ENCODE data around the gene SLC16A9. TPM values are rescaled to one million over a fixed set of nuclear protein-coding genes. Genes with fewer than 3 reads are reported as not detected.

The SLC16A9 gene
- total and polyA plus RNA-seq, 2 donors (not counting 3 experiments of a cell fraction or from before 2014, with no cell fraction given), result 0.35 TPM; not detected in 1

DNA sequence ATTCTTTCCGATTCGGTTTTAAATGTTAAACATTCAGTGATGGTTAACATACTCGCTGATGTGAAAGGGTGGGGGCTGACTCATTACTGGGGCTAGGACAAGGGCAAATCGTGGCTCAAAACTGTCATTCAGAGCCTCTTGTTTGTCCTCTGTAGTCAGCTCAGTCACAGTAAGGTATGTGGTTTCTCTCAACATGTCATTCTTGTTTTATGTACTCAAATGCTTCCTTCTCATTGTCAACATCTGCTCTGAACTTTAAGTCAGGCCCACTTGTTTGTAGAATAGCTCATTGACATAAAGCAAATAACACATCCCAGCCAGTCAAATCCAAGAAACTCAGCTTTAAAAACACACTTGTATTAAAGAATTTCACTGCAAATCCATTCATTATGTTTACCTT lies 7.3 kb downstream of the SLC16A9 start:
- dilution Hi-C loops (cut with MboI; ENCODE audit: extremely low pct_ligation_motif_present, low sequenced_read_pairs), result no loop called here
- DNase-seq (ENCODE audit: low read depth, low spot score) (no peak), FAIRE-seq (no peak)
- Histone ChIP-seq H3K4me1 (ENCODE audit: control insufficient read depth, extremely low read depth, insufficient read depth, low read length) (no peaks in the 10 kb centered on the region), H3K79me2 (ENCODE audit: control insufficient read depth, insufficient read depth, low read length) (no peaks in the 10 kb centered on the region), H3K9ac (replicated peaks; ENCODE audit: extremely low read depth, insufficient read depth, low read length) (no peak overlapping the region), H3K36me3 (ENCODE audit: control insufficient read depth in 2 of 2, extremely low read depth in 1 of 2, insufficient read depth in 2 of 2, low read length in 2 of 2) (no peaks in the 10 kb centered on the region), H3K9me1 (replicated peaks; ENCODE audit: control insufficient read depth, extremely low read depth, insufficient read depth, low read length) (no peaks in the 10 kb centered on the region), H2AFZ (ENCODE audit: low read depth, low read length) (no peak overlapping the region), H4K20me1 (replicated peaks; ENCODE audit: control insufficient read depth, extremely low read depth, insufficient read depth, low read length) (no peaks in the 10 kb centered on the region), H3K27me3 (ENCODE audit: control insufficient read depth in 2 of 2, insufficient read depth in 2 of 2, low read length in 2 of 2) (no peaks in the 10 kb centered on the region), H3K27ac (ENCODE audit: insufficient read depth, low read depth, low read length) (no peak overlapping the region), H3K9me3 (replicated peaks; ENCODE audit: control insufficient read depth, insufficient read depth, low read length) (no peaks in the 10 kb centered on the region), H3K4me3 (replicated peaks in 1 of 3; ENCODE audit: insufficient read depth in 1 of 3, low read depth in 1 of 3, low read length in 3 of 3) (no peak overlapping the region), H3K4me2 (ENCODE audit: insufficient read depth, low read length) (no peak overlapping the region)
- ChIA-PET POLR2A (no interaction called here), CTCF (no interaction called here)
- no TSS peak for BruUV-seq (replicated peaks)
- intact Hi-C loops (cut with micrococcal nuclease), result no loop called here
- TF ChIP-seq POLR2AphosphoS5 (IDR thresholded peaks at IDR 0.05; ENCODE audit: insufficient read depth, low read depth, low read length), result no peak
- no peak for TF ChIP-seq POLR2A (IDR thresholded peaks at IDR 0.05; ENCODE audit: low read depth, low read length)
- TF ChIP-seq EZH2 (IDR thresholded peaks at IDR 0.05; ENCODE audit: borderline replicate concordance, low read depth, low read length, severe bottlenecking), result no peak
- no peak for TF ChIP-seq JUN (IDR thresholded peaks at IDR 0.05; ENCODE audit: borderline replicate concordance, insufficient read depth, insufficient read length, low read depth)
- no peak for TF ChIP-seq MYC (IDR thresholded peaks at IDR 0.05; ENCODE audit: low read depth, low read length)
- TF ChIP-seq, protein P1, sequence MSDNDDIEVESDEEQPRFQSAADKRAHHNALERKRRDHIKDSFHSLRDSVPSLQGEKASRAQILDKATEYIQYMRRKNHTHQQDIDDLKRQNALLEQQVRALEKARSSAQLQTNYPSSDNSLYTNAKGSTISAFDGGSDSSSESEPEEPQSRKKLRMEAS (IDR thresholded peaks at IDR 0.05; ENCODE audit: insufficient read depth, insufficient read length), result no peak

DNA sequence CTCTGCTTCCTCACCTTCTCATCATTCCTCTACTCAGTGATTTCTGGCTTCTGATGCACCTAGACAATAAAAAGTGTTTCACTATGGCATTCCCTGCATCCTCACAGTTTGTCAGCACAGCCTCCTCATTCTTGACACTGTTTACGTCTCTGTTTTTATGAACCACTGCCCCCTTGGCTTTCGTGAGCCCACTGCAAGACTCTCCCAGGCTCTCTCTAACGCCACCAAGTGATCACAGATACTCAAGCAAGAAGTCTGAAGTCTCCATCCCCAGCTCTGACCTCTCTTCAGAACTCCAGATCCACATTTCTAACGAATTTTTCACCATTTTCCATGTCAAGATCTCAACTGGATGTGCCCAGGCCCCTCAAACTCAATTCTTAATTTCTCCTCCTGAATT lies 8.9 kb downstream of the SLC16A9 start:
- Histone ChIP-seq H3K79me2 (ENCODE audit: control insufficient read depth, insufficient read depth, low read length) (no peaks in the 10 kb centered on the region), H3K4me1 (ENCODE audit: control insufficient read depth, extremely low read depth, insufficient read depth, low read length) (no peaks in the 10 kb centered on the region), H2AFZ (ENCODE audit: low read depth, low read length) (no peak overlapping the region), H3K9me3 (replicated peaks; ENCODE audit: control insufficient read depth, insufficient read depth, low read length) (no peaks in the 10 kb centered on the region), H3K9me1 (replicated peaks; ENCODE audit: control insufficient read depth, extremely low read depth, insufficient read depth, low read length) (no peaks in the 10 kb centered on the region), H3K36me3 (ENCODE audit: control insufficient read depth in 2 of 2, extremely low read depth in 1 of 2, insufficient read depth in 2 of 2, low read length in 2 of 2) (no peaks in the 10 kb centered on the region), H3K27ac (ENCODE audit: insufficient read depth, low read depth, low read length) (no peak overlapping the region), H3K4me3 (replicated peaks in 1 of 3; ENCODE audit: insufficient read depth in 1 of 3, low read depth in 1 of 3, low read length in 3 of 3) (no peak overlapping the region), H4K20me1 (replicated peaks; ENCODE audit: control insufficient read depth, extremely low read depth, insufficient read depth, low read length) (no peaks in the 10 kb centered on the region), H3K4me2 (ENCODE audit: insufficient read depth, low read length) (no peak overlapping the region), H3K9ac (replicated peaks; ENCODE audit: extremely low read depth, insufficient read depth, low read length) (no peak overlapping the region), H3K27me3 (ENCODE audit: control insufficient read depth in 2 of 2, insufficient read depth in 2 of 2, low read length in 2 of 2) (no peaks in the 10 kb centered on the region)
- BruUV-seq (replicated peaks), result no TSS peak
- DNase-seq (ENCODE audit: low read depth, low spot score), result no peak
- intact Hi-C loops (cut with micrococcal nuclease), result no loop called here
- no peak for TF ChIP-seq FOS (IDR thresholded peaks at IDR 0.05; ENCODE audit: borderline replicate concordance, insufficient read depth, low read length)
- TF ChIP-seq GATA2 (IDR thresholded peaks at IDR 0.05; ENCODE audit: insufficient read depth, insufficient read length, low read depth, low read length), result no peak
- no peak for TF ChIP-seq MYC (IDR thresholded peaks at IDR 0.05; ENCODE audit: low read depth, low read length)
- no peak for TF ChIP-seq POLR2A (IDR thresholded peaks at IDR 0.05; ENCODE audit: low read depth, low read length)
- TF ChIP-seq EZH2 (IDR thresholded peaks at IDR 0.05; ENCODE audit: borderline replicate concordance, low read depth, low read length, severe bottlenecking), result no peak
- TF ChIP-seq, protein P2, sequence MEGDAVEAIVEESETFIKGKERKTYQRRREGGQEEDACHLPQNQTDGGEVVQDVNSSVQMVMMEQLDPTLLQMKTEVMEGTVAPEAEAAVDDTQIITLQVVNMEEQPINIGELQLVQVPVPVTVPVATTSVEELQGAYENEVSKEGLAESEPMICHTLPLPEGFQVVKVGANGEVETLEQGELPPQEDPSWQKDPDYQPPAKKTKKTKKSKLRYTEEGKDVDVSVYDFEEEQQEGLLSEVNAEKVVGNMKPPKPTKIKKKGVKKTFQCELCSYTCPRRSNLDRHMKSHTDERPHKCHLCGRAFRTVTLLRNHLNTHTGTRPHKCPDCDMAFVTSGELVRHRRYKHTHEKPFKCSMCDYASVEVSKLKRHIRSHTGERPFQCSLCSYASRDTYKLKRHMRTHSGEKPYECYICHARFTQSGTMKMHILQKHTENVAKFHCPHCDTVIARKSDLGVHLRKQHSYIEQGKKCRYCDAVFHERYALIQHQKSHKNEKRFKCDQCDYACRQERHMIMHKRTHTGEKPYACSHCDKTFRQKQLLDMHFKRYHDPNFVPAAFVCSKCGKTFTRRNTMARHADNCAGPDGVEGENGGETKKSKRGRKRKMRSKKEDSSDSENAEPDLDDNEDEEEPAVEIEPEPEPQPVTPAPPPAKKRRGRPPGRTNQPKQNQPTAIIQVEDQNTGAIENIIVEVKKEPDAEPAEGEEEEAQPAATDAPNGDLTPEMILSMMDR (IDR thresholded peaks at IDR 0.05; ENCODE audit: extremely low read depth in 1 of 2, insufficient read depth in 1 of 2, low read depth in 1 of 2, low read length in 2 of 2), result no peak
- TF ChIP-seq JUN (IDR thresholded peaks at IDR 0.05; ENCODE audit: borderline replicate concordance, insufficient read depth, insufficient read length, low read depth), result no peak
- no peak for TF ChIP-seq POLR2AphosphoS5 (IDR thresholded peaks at IDR 0.05; ENCODE audit: insufficient read depth, low read depth, low read length)
- TF ChIP-seq, protein P1 (IDR thresholded peaks at IDR 0.05; ENCODE audit: insufficient read depth, insufficient read length), result no peak
- dilution Hi-C loops (cut with MboI; ENCODE audit: extremely low pct_ligation_motif_present, low sequenced_read_pairs), result no loop called here
- CTCF ChIA-PET, result no interaction called here
- FAIRE-seq, result no peak
- POLR2A ChIA-PET, result no interaction called here

Data from endothelial cell of umbilical vein (primary cell).